Dedifferentiated amniotic fluid mesenchymal stem cell (primary cell): Measurements from ENCODE around the gene CD48.

Source experiments
- DNase-seq: peaks from one replicate; pipeline ENCODE4 v3.0.0-alpha.2; 2016; ENCODE audit errors: extremely low spot score

Gene CD48

DNA sequence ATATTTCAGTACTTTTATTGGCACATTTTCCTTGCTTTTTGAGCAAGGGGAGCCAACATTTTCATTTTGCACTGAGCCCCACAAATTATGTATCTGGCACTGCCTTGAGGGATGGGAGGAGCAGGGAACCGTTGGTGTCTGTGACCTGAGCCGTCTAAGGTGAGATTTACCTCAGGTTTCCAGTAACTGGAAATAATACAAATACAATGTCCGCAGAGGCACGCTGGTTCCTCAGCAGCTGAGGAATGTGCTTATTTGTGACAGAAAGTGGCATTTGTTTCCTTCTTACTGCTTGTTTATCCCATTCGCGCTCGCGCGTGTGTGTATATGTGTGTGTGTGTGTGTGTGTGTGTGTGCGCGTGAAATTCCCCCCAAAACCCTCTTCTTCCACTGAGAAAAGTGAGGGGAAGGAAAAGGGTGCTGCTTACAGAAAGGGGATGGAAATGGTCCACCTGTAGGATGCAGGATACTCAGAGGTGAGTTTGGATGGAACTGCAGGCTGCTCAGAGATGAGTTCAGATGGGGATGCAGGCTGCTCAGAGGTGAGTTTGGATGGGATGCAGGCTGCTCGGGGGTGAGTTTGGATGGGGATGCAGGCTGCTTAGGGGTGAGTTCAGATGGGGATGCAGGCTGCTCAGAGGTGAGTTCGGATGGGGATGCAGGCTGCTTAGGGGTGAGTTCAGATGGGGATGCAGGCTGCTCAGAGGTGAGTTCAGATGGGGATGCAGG is 34.6 kb downstream of the CD48 start:
- DNase-seq: no peak

DNA sequence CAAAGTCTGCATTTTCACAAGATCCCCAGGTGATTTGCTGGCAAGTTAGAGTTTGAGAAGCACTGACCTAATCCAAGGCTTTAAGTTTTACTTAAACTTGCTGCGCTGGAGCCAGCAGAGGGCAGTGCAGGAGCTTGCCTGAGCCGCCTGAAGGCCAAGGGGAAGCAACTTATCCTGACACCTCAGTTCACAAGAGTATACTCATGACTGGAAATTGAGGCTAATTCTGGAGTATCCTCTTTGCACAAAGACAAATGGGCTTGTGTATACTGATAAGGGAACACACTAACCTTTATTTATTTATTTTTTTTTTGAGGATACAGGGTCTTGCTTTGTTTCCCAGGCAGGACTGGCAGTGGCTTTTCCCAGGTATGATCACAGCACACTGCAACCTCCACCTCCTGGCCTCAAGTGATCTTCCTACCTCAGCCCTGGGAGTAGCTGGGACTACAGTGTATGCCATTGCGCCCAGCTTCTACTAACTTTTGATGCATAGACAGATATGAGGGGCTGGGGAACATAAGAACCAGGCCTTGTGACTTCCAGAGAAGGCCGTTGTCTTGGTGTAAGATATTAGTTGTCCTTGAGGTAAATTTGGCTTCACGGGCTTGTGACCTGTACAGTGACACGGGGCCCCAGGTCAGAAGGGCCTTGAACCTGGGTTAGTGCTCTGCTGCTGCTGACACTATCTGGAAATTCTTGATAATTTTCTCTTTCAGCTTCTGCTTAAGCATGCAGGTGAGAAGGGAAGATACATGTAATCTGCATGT is 35.8 kb downstream of the CD48 start:
- peak; percentile 50 for DNase-seq

DNA sequence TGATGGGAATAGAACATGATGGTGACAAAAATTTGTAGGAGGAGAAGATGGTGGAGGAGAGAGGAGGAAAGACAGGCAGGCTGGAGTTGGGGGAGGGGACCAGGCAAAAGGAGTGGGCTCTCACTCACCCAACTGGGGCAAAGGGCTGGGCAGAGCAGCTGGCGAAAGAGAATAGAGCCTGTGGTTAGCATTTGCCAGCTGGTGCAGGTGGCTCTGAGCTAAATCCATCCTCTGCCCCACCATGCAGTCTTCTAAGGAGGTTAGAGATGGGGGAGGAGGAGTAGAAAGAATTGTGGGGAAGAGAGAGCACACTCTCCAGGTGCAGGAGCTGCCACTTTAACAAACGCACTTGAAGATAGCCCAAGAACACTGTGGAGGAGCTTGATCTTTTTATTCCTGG is 37.2 kb downstream of the CD48 start:
- DNase-seq: no peak

DNA sequence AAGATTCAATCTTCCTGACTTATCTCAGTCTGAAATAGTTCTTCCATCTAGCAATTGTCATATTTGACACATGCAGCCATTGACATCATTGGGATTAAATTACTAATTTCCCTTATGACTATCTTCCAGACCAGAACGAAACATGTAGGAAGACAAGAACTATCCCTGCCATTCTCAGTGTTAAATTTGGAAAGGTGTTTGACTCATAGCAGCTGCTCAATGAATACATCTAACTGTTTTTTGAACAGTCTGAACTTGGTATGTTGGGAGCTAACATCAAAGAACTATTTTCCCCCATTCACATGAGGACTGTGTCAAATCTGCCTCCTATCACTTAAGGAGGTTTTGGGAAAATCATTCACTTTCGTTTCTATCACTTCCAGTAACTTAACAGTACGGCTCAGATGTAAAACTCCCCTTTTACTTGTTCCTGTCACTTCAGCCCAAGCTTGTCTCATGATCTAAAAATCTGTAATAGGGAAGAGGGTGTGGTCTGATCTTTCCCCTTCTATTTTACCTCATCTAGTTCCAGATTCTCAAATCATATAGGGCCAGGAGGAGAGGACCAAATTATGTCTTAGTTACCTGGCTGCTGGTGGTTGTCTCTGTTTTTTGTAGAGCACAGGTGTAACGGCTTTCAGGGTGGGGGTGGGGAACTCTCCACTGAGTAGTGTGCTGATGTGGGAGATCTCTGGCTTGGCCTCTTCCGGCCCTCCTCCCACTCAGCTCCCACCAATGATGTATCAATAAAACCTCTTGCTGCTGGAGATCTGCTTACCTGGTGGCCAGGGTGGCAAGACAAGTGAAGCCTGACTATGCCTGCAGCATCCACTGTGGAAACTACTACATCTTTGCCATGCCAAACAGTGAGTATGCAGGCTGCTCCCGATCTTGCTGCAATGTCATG is 38.6 kb downstream of the CD48 start:
- no peak for DNase-seq

- DNase-seq: no peak
Observed at GRCh38 chr1:160671603-160672517, 39.8 kb downstream of the CD48 start.

DNA sequence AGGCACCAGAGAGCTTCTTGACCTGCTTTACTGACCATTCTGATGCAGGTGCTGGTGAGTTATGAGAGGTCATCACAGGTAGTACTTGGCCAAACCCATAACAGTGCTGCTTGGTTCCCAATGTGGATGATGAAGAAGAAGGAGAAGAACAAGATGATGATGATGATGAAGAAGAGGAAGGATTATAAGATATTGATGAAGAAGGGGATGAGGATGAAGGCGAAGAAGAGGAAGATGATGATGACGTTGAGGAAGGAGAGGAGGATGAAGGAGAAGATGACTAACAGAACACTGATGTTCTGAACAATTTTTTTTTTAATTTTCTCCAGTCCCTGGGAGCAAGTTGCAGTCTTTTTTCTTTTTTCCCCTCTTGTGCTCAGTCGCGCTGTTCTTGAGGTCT is 40.9 kb downstream of the CD48 start:
- no peak for DNase-seq

DNA sequence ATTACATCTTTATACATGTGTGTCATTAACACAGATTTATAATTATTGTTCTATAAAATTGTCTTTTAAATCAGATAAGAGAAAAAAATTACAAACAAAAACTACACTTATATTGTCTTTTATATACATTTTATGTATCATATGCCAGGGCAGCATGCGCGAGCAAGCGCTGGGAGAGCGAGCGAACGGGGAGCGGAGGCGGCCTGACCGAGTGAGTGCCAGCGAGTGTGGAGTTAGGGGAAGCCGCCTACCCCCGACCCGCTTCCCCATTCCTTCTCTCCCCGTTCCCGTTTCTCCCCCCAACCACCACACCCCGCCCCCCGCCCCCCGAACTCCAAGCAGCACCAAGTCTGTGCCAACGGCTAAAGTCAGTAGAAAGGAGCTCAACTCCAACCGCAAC is 41.8 kb downstream of the CD48 start:
- DNase-seq: no peak

DNA sequence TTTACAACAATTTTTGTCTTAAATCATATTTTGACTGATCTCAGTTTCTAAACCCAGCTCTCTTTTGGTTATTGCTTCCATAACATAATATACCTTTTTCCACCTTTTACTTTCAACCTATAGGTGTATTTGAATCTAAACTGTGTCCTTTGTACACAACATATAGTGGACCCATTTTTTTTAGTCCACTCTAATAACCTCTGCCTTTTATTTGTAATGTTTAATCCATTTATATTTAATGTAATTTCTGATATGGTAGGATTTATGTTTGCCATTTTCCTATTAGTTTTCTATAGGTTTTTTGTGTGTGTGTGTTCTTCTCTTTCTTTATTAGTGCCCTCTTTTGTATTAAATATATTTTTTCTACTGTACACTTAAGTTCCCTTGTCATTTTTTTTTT is 42.3 kb downstream of the CD48 start:
- DNase-seq: no peak

DNA sequence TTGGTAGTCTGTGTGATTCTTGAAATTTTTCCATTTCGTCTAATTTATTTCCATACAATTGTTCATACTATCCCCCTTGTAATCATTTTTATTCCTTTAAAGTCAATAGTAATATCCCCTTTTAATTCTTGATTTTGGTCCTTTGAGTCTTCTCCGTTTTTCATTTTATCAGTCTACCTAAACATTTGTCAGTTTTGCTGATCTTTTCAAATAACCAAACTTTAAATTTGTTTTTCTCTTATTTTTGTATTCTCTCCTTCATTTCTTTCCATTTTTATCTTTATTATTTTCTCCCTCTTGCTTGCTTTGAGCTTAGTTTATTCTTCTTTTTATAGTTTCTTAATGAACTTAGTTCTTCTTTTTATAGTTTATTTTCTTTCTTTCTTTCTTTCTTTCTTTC is 43.7 kb downstream of the CD48 start:
- DNase-seq: no peak

- DNase-seq: no peak
Observed at GRCh38 chr1:160666079-160666442, 45.6 kb downstream of the CD48 start.

DNA sequence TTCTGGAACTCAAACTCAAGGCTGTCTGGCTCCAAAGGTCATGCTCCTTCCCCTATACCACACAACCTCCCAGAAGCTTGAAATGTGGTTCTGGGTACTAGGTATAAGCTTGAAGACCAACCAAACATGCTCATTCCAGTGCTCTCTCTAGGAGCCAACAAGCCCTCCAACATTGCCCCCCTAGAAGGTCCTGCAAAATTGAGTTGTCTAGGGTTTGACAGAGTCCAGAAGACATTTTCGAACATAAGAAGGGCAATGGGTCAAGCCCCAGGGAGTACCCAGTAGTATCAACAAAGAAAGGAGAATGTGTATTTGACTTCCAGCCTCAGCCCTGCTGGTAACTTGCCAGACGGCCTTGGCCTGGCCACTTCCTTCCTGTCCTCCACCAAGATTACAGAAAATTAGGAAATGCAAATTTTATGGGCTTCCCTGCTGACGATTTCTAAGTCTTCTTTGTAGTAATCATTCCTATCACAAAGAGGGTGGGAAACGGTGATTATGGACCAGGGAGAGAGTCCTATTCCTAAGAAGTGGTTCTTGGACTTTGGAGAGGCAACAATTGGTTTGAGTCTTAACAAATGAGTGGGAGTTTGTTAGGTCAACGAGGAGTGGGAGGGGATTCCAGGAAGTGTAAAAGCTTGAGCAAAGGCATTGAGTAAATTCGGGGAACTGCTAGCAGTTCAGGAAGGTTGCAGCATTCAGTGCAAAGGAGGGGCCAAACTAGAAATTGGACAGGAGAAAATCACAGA is 46.1 kb downstream of the CD48 start:
- no peak for DNase-seq

DNA sequence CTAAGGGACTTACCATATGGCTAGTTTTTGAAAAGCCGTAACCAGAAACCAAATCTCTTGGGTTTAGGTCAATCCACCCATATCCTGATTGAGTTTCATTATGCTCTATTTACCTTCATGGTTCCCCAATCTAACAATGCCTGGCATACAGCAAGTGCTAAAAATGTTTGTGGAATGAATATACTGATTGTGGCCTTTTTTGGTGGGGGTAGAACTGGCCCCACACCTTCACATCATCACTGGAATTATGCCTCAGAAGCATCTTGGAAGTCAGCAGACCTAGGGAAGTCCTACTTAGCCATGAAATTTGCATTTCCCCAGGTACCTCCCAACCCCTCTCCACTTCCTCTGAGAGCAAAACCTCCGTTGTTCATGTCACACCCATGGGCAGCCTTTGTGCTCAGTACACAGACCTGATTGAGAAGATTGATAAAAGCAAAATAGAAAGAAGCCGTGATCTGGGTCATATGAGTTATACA is 47.0 kb downstream of the CD48 start:
- DNase-seq: no peak

GRCh38 chr1:160662910-160663309 is 48.7 kb downstream of the CD48 start:
- DNase-seq: no peak

DNA sequence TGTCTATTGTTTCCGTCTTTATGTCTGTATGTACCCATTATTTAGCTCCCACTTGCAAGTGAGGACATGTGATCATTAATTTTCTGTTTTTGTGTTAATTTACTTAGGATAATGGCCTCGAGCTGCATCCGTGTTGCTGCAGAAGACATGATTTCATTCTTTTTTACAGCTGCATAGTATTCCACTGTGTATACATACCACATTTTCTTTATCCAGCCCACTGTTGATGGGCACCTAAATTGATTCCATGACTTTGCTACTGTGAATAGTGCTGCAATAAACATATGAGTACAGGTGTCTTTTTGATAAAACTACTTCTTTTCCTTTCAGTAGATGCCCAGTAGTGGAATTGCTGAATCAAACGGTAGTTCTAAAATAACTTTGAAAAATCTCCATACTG is 52.1 kb downstream of the CD48 start:
- no peak for DNase-seq

DNA sequence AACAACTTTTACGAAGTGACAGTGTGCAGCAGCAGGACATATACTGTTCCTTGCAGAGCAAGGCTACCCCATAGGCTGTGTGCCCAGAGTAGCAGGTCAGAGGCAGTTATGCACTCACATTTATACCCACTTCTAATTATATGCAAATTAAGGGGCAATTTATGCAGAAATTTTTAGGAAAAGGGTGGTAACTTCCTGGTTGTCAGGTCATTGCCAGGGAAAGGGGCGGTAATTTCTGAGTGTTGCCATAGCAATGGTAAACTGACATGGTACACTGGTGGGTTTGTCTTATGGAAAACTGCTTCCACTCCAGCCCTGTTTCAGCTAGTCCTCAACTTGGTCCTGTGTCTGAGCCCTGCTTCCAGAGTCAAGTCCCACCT is 52.8 kb downstream of the CD48 start:
- DNase-seq: no peak

GRCh38 chr1:160658162-160658813 is 53.3 kb downstream of the CD48 start:
- DNase-seq: no peak

DNA sequence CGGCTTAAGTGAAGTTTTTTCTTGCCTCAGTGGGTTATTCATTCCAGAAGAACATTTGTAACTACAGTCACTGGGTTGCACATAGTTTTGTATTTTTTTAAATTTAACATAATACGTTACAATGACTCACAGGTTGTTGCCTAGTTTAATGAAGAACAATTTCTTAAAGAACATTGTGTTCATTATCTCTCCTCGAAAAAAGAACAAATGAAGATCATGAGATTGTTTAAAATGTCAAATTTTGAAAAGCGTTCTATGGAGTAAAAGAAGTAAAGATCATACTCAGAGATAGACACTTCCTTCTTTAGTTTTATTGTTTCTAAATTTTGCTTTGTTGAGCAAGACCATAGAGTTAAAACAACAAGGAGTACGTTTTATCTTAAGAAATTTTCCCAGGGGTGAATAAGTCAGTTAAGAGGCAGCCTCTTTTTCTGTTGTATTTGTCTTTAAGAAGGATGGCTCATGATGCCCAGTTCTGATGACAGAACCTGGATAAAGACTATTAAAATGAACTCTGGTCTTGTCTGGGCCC is 54.3 kb downstream of the CD48 start:
- no peak for DNase-seq

DNA sequence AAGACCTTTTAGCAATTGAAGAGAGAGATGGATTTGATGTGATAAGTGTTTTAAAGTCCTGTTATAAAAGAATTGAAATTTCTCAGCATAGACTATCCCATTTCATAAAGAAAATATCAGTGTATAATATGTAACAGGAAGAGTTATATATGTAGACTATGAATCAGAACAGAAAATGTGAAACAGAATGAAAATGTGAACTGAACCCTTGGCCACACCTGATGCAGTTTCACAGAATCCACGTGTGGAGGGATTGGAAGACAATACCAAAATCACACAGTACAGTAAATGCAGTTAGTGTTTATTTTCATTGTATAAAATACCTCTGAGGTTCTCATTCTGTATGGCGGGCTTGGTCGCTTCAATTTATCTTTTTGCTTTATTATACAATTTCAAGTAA is 54.9 kb downstream of the CD48 start:
- DNase-seq: no peak

- DNase-seq: no peak
Observed at GRCh38 chr1:160653620-160654016, 58.0 kb downstream of the CD48 start.
